ENCODE data around the gene EPHA6. TPM values are rescaled to one million over a fixed set of nuclear protein-coding genes. Genes with fewer than 3 reads are reported as not detected.

Gene EPHA6
- total RNA-seq, 2 experiments from 2014 or later: not detected

- no peak overlapping the region for H3K27ac Mint-ChIP-seq
- DNase-seq: no peak
- H3K36me3 Mint-ChIP-seq: no peaks in the 10 kb centered on the region
Observed at GRCh38 chr3:97131476-97131875, 317.1 kb downstream of the EPHA6 start.

GRCh38 chr3:97138914-97139541 is 324.6 kb downstream of the EPHA6 start:
- Mint-ChIP-seq H3K27me3 (no peaks in the 10 kb centered on the region), H3K27ac (no peak overlapping the region), H3K4me1 (no peaks in the 10 kb centered on the region), H3K9me3 (peaks cover 24% of the 10 kb centered on the region), H3K4me3 (no peak overlapping the region), H3K36me3 (no peaks in the 10 kb centered on the region)
- no peak for DNase-seq

More at GRCh38 chr3:97131476-97131875, 317.1 kb downstream of the EPHA6 start:
- Mint-ChIP-seq H3K27me3 (no peaks in the 10 kb centered on the region), H3K4me3 (no peak overlapping the region), H3K9me3 (no peaks in the 10 kb centered on the region), H3K4me1 (no peaks in the 10 kb centered on the region)

DNA sequence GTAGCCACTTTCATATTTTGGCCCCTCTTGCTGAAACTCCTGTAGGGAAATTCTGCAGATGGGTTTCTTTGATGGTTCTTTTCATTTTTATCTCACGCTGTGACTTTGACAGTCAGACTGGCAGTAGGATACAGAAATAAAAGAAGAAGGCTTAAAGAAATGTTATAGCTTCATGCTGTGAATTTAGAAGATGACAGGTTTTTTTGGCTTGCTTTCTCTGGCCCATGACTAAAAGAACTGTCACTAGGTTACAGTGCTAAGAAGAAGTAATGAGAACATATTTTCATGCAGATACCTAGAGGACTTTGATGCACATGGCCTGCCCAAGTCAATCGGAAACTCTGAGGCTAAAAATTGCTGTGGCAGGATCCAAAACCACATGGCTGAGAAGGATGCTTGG is 334.5 kb downstream of the EPHA6 start:
- peaks cover 1% of the 10 kb centered on the region for H3K9me3 Mint-ChIP-seq
- DNase-seq: no peak
- no peaks in the 10 kb centered on the region for H3K27me3 Mint-ChIP-seq
- H3K4me3 Mint-ChIP-seq: no peak overlapping the region
- H3K36me3 Mint-ChIP-seq: no peaks in the 10 kb centered on the region
- no peaks in the 10 kb centered on the region for H3K4me1 Mint-ChIP-seq
- H3K27ac Mint-ChIP-seq: no peak overlapping the region

GRCh38 chr3:97161169-97161568 is 346.8 kb downstream of the EPHA6 start:
- H3K4me1 Mint-ChIP-seq: no peaks in the 10 kb centered on the region
- H3K9me3 Mint-ChIP-seq: peaks cover 1% of the 10 kb centered on the region
- H3K36me3 Mint-ChIP-seq: no peaks in the 10 kb centered on the region
- H3K27ac Mint-ChIP-seq: no peak overlapping the region
- no peaks in the 10 kb centered on the region for H3K27me3 Mint-ChIP-seq
- no peak overlapping the region for H3K4me3 Mint-ChIP-seq
- DNase-seq: no peak

GRCh38 chr3:97177242-97177641 is 362.8 kb downstream of the EPHA6 start:
- H3K36me3 Mint-ChIP-seq: no peaks in the 10 kb centered on the region
- H3K4me3 Mint-ChIP-seq: no peak overlapping the region
- no peak overlapping the region for H3K27ac Mint-ChIP-seq
- peaks cover 29% of the 10 kb centered on the region for H3K9me3 Mint-ChIP-seq
- H3K4me1 Mint-ChIP-seq: no peaks in the 10 kb centered on the region
- no peak for DNase-seq
- H3K27me3 Mint-ChIP-seq: no peaks in the 10 kb centered on the region

DNA sequence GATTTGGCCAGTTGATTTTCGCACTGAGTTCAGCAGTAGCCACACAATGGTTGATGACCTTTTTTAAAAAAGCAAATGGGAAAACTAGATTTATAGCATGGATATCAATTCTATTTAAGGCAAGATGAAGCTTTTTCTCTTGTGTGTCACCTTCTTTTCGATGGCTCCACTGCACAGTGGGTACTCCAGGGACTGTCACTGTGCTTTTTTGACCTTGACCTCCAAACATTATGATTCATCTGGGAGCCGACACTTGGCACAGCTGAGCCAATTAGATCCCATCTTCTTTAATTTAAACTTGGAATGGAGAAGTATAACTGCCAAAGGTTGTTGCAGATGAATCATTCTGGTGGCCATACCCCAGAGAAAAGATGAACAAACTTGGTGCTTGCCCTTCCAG is 367.3 kb downstream of the EPHA6 start:
- H3K27me3 Mint-ChIP-seq: no peaks in the 10 kb centered on the region
- H3K27ac Mint-ChIP-seq: no peak overlapping the region
- no peak for DNase-seq
- H3K4me1 Mint-ChIP-seq: no peaks in the 10 kb centered on the region
- H3K4me3 Mint-ChIP-seq: no peak overlapping the region
- no peaks in the 10 kb centered on the region for H3K36me3 Mint-ChIP-seq
- peaks cover 24% of the 10 kb centered on the region for H3K9me3 Mint-ChIP-seq

DNA sequence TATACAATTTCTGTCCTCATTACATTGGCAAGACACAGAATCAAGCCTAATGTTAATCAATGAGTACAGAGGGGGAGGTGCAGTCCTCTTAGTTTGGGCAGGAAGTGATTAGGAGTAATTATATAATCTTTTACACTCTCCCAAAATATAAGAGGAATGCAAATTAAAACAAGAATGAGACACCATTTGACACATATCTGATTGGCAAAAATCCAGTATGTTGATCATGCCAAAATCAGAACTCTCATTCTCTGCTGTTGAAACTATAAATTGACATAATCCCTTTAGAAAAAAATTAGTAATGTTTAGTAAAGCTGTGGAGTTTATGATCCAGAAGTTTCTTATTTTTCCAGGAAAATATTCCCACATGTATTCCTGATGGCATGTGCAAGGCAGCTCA is 373.4 kb downstream of the EPHA6 start:
- H3K4me1 Mint-ChIP-seq: no peaks in the 10 kb centered on the region
- no peaks in the 10 kb centered on the region for H3K27me3 Mint-ChIP-seq
- no peak for DNase-seq
- peaks cover 5% of the 10 kb centered on the region for H3K9me3 Mint-ChIP-seq
- H3K4me3 Mint-ChIP-seq: no peak overlapping the region
- H3K27ac Mint-ChIP-seq: no peak overlapping the region
- H3K36me3 Mint-ChIP-seq: no peaks in the 10 kb centered on the region

DNA sequence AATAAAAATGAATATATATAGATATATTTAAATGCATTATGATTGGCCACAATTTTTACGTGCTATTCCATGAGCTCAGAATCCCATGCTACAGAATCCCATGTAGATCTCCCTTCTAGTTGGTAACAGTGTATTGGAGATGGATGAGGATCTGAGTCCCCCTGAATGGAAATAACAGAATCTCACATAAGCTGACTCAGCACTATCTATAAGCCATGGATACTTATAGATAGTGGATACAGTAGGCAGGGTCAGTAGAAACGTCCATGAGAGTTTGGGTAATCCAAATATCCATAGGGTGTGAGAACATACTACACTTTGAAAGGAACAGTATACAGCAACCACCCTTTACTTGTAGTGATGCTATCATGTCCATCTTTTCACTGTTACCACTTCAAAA is 375.4 kb downstream of the EPHA6 start:
- no peaks in the 10 kb centered on the region for H3K27me3 Mint-ChIP-seq
- H3K27ac Mint-ChIP-seq: no peak overlapping the region
- DNase-seq: no peak
- no peak overlapping the region for H3K4me3 Mint-ChIP-seq
- H3K9me3 Mint-ChIP-seq: peaks cover 5% of the 10 kb centered on the region
- H3K4me1 Mint-ChIP-seq: no peaks in the 10 kb centered on the region
- H3K36me3 Mint-ChIP-seq: no peaks in the 10 kb centered on the region

GRCh38 chr3:97197083-97197482 is 382.7 kb downstream of the EPHA6 start:
- H3K9me3 Mint-ChIP-seq: peaks cover 3% of the 10 kb centered on the region
- H3K36me3 Mint-ChIP-seq: no peaks in the 10 kb centered on the region
- no peak overlapping the region for H3K27ac Mint-ChIP-seq
- no peak overlapping the region for H3K4me3 Mint-ChIP-seq
- H3K27me3 Mint-ChIP-seq: no peaks in the 10 kb centered on the region
- H3K4me1 Mint-ChIP-seq: no peaks in the 10 kb centered on the region
- DNase-seq: no peak

DNA sequence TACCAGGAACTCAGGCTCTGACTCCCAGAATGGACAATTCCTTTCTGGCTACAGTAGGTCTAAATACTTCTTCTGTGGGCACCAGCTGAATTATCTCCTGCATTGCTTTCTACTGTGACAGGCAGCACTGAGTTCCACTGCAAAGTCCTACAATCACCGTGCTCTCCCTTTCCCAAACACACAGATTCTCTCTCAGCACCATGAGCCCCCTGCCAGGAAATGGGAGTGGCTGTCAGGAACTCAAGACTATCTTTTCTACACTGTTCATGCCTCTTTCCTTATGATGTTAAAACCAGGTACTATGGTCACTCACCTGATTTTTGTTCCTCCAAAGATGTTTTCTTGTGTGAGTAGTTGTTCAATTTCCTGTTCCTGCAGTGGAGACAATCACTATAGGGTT is 383.4 kb downstream of the EPHA6 start:
- DNase-seq: no peak
- Mint-ChIP-seq H3K4me3 (no peak overlapping the region), H3K27me3 (no peaks in the 10 kb centered on the region), H3K36me3 (no peaks in the 10 kb centered on the region), H3K9me3 (no peaks in the 10 kb centered on the region), H3K27ac (no peak overlapping the region), H3K4me1 (no peaks in the 10 kb centered on the region)

DNA sequence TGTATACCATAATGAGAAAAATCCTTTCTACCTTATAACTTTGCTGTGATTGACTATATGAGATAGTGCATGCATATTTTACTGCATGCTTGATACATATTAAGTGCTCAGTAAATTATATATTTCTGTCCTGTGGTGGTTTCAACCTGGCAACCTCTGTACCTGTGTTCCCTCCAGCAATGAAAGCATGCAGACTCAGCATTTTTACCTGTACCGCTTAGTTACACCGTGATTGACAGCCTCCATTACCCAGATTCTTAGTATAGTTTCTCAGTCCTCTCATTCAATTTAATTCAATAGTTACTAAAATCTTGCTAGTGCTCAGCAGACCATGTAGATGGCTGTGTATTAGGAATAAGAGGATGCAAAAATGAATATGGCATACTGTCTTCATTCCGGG is 386.0 kb downstream of the EPHA6 start:
- Mint-ChIP-seq H3K4me1 (no peaks in the 10 kb centered on the region), H3K27ac (no peak overlapping the region), H3K27me3 (no peaks in the 10 kb centered on the region), H3K36me3 (no peaks in the 10 kb centered on the region), H3K4me3 (no peak overlapping the region), H3K9me3 (no peaks in the 10 kb centered on the region)
- no peak for DNase-seq

DNA sequence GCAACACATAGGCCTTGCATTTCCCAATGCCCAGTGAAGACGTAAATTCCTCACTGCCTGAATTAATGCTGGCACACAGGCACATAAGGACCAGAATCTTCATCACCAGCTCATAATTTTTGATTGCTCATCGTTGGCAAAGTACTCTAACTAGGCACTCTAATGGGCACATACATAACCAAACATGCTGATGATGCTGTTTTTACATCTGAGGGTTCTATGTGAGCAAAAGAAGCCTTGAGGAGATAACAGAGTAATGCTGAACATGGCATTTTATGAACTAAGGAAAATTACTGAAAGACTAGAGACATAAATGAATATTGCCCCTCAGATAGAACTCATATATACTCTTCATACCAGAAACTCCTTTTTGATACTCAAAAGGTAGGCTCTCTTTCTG is 387.4 kb downstream of the EPHA6 start:
- H3K36me3 Mint-ChIP-seq: no peaks in the 10 kb centered on the region
- no peaks in the 10 kb centered on the region for H3K27me3 Mint-ChIP-seq
- DNase-seq: no peak

GRCh38 chr3:97228966-97229365 is 414.6 kb downstream of the EPHA6 start:
- DNase-seq: no peak
- no peaks in the 10 kb centered on the region for H3K36me3 Mint-ChIP-seq
- peaks cover 3% of the 10 kb centered on the region for H3K9me3 Mint-ChIP-seq
- no peak overlapping the region for H3K4me3 Mint-ChIP-seq
- no peaks in the 10 kb centered on the region for H3K4me1 Mint-ChIP-seq
- no peak overlapping the region for H3K27ac Mint-ChIP-seq
- no peaks in the 10 kb centered on the region for H3K27me3 Mint-ChIP-seq

More for the DNA sequence above, 387.4 kb downstream of the EPHA6 start:
- H3K4me3 Mint-ChIP-seq: no peak overlapping the region
- no peaks in the 10 kb centered on the region for H3K9me3 Mint-ChIP-seq
- H3K4me1 Mint-ChIP-seq: no peaks in the 10 kb centered on the region
- no peak overlapping the region for H3K27ac Mint-ChIP-seq

DNA sequence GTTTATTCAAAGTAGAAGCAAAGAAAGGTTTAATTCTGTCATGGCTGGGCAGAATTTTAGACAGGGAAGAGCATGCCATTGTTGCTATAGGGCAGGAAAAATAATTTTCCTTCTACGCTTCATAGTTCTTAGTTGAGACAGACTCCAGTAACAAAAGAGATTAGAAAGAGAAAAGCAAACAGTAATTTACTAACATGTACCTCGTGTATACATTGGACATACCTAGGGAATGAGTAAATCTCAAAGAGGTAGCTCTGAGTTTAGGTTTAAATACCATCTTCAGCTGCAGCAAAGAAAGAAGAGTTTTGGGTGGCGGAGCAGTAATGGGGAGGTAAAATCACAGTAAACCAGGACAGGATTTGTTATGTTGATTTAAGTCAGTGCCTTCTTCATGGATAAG is 416.1 kb downstream of the EPHA6 start:
- Mint-ChIP-seq H3K36me3 (no peaks in the 10 kb centered on the region), H3K27me3 (no peaks in the 10 kb centered on the region), H3K27ac (no peak overlapping the region)

GRCh38 chr3:97232393-97233034 is 418.1 kb downstream of the EPHA6 start:
- no peak overlapping the region for H3K27ac Mint-ChIP-seq
- H3K4me3 Mint-ChIP-seq: no peak overlapping the region
- H3K4me1 Mint-ChIP-seq: no peaks in the 10 kb centered on the region
- no peak for DNase-seq
- H3K9me3 Mint-ChIP-seq: peaks cover 3% of the 10 kb centered on the region
- H3K36me3 Mint-ChIP-seq: no peaks in the 10 kb centered on the region
- H3K27me3 Mint-ChIP-seq: no peaks in the 10 kb centered on the region

More for the DNA sequence above, 416.1 kb downstream of the EPHA6 start:
- Mint-ChIP-seq H3K9me3 (peaks cover 3% of the 10 kb centered on the region), H3K4me3 (no peak overlapping the region), H3K4me1 (no peaks in the 10 kb centered on the region)
- DNase-seq: no peak

- Mint-ChIP-seq H3K4me1 (no peaks in the 10 kb centered on the region), H3K27ac (no peak overlapping the region), H3K36me3 (no peaks in the 10 kb centered on the region), H3K27me3 (no peaks in the 10 kb centered on the region), H3K4me3 (no peak overlapping the region), H3K9me3 (no peaks in the 10 kb centered on the region)
- DNase-seq: no peak
Observed at GRCh38 chr3:97235179-97235578, 420.8 kb downstream of the EPHA6 start.
